HG03108 (cell line): ENCODE results near the gene UQCC5.
A peak's percentile ranks its signal among the peaks of the same experiment; 100 is the strongest.

Source experiments
- ATAC-seq: cut with Tn5 transposase; IDR thresholded peaks from one replicate; pipeline ENCODE4 v1.9.1; 2021; ENCODE audit warnings: moderate library complexity; ENCODE audit not compliant: unreplicated experiment

The UQCC5 gene

GRCh38 chr3:52536369-52537164 lies at the start of gene UQCC5:
Gene UQCC5, plus strand, starts transcription at chr3:52536605. Its CDS starts 151 bp downstream, at chr3:52536756.
- ATAC-seq: peak; percentile 87

- no peak for ATAC-seq
These were observed 49.2 kb upstream of the UQCC5 start for GRCh38 chr3:52487050-52487787.

- no peak for ATAC-seq
These were observed 48.4 kb upstream of the UQCC5 start for GRCh38 chr3:52487788-52488691.

- ATAC-seq: no peak
These were observed 47.7 kb upstream of the UQCC5 start for GRCh38 chr3:52488746-52489145.

GRCh38 chr3:52489453-52489852 lies 47.0 kb upstream of the UQCC5 start:
- no peak for ATAC-seq

- no peak for ATAC-seq
These were observed 46.1 kb upstream of the UQCC5 start for GRCh38 chr3:52490035-52490938.

GRCh38 chr3:52490939-52491526 lies 45.4 kb upstream of the UQCC5 start:
- no peak for ATAC-seq

GRCh38 chr3:52492059-52492458 lies 44.3 kb upstream of the UQCC5 start:
- ATAC-seq: no peak

- no peak for ATAC-seq
These were observed 43.0 kb upstream of the UQCC5 start for GRCh38 chr3:52493232-52494017.

- ATAC-seq: no peak
These were observed 42.0 kb upstream of the UQCC5 start for GRCh38 chr3:52494445-52494844.

- no peak for ATAC-seq
These were observed 41.4 kb upstream of the UQCC5 start, which contains the start of gene STAB1 for GRCh38 chr3:52494886-52495495. Gene STAB1, plus strand, starts transcription at chr3:52495338. Its CDS starts 76 bp downstream, at chr3:52495414.

GRCh38 chr3:52495777-52496602 lies 40.4 kb upstream of the UQCC5 start:
- ATAC-seq: no peak

GRCh38 chr3:52498137-52499054 lies 38.0 kb upstream of the UQCC5 start:
- ATAC-seq: no peak

GRCh38 chr3:52501046-52501445 lies 35.4 kb upstream of the UQCC5 start:
- ATAC-seq: no peak

GRCh38 chr3:52502001-52502400 lies 34.4 kb upstream of the UQCC5 start:
- ATAC-seq: no peak

GRCh38 chr3:52502808-52503350 lies 33.5 kb upstream of the UQCC5 start:
- ATAC-seq: no peak
